Heart left ventricle (tissue), 13 donors: ENCODE results near the gene LONP2.

ENCODE experiments used
- CTCF ChIP-seq, 12 donors: fragments of 200-600 bp; sonication (generic) in 4 of 12; IDR thresholded peaks; one replicate each; pipeline versions ENCODE4 v1.5.0 to v1.8.0; 2018 to 2022; ENCODE audit warnings: antibody characterized with exemption in 12 of 12, mild to moderate bottlenecking in 5 of 12
- POLR2A ChIP-seq, 2 donors: fragments of 450-650 bp; IDR thresholded peaks; one replicate each; pipeline ENCODE4 v1.6.1; 2017; ENCODE audit warnings: antibody characterized with exemption in 2 of 2, mild to moderate bottlenecking in 2 of 2, moderate library complexity in 2 of 2
- donor health status: ischemic (EF 13 %, LVEDD 7.1; RV severe dilation, severe dysfunction).
- donor health status: DM: no; HTN: yes; CAD: no.
- donor health status: DM: no; HTN: no; CAD: no.
- donor health status: ischemic (EF 25% LVEDD 6.9; RV normal size, moderate dysfunction).
- donor health status: ischemic (EF 25% LVEDD 5.7; RV mildly dilated, moderate dysfunction).
- donor health status: ischemic (EF 35%, LVEDD 5.7; RV mildly dilated, moderate dysfunction).
- donor health status: nonischemic (EF 11% LVEDD 7.7; RV severe dilation, severe dysfunction).
- donor health status: DM: yes; HTN: yes; CAD: no.
- donor health status: PGD.
- donor health status: ischemic (EF 29% LVEDD 5.4; RV normal size, mild dysfunction).
- donor health status: nonischemic (EF 23%, LVEDD 6.1; RV moderate dilation, normal function).

GRCh38 chr16:48330189-48330840 lies 86.2 kb downstream of the LONP2 start:
- TF ChIP-seq CTCF (IDR thresholded peaks at IDR 0.05) (no peak), POLR2A (IDR thresholded peaks at IDR 0.05) (no peak)
